HG03520 (cell line): ENCODE data around the gene PAFAH1B2.
"Not testable (repeated sequence)": the region's sequence is repeated elsewhere in the genome, so short reads cannot be mapped to it uniquely, and the experiment has no call there.

Experiments used
- ATAC-seq: cut with Tn5 transposase; IDR thresholded peaks from one replicate; pipeline ENCODE4 v1.9.1; 2021; ENCODE audit warnings: mild to moderate bottlenecking, moderate library complexity; ENCODE audit not compliant: unreplicated experiment

The PAFAH1B2 gene, protein sequence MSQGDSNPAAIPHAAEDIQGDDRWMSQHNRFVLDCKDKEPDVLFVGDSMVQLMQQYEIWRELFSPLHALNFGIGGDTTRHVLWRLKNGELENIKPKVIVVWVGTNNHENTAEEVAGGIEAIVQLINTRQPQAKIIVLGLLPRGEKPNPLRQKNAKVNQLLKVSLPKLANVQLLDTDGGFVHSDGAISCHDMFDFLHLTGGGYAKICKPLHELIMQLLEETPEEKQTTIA

GRCh38 chr11:117143871-117144476 lies at the start of gene PAFAH1B2:
Gene PAFAH1B2, plus strand, starts transcription at chr11:117144287. Its CDS starts 8,161 bp downstream, at chr11:117152448.
- peak; percentile 98 for ATAC-seq

DNA sequence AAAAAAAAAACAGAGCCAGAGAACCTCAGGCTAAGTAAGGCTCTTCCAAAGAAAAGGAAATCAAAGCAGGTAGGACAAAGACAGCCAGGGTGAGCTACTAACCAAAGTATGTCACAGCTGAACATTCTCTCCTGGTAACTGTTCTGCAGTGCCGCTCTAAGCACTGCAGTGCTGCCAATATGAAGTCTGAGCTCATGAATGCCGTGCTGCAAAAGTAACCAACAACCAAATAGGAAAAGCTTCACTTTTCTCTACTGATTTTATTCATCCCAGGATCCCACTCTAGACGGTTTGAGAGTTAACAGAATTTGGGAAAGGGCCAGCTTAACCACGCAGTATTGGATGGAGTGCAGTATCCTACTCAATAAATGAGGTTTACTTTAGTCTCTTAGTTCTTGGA lies 49.3 kb upstream of the PAFAH1B2 start:
- ATAC-seq = no peak

GRCh38 chr11:117095284-117096161 lies 48.6 kb upstream of the PAFAH1B2 start:
- ATAC-seq = no peak

GRCh38 chr11:117096201-117096991 lies 47.7 kb upstream of the PAFAH1B2 start:
- peak; percentile 33 for ATAC-seq

GRCh38 chr11:117097014-117097388 lies 47.1 kb upstream of the PAFAH1B2 start:
- ATAC-seq = no peak

- peak; percentile 11 for ATAC-seq
These were observed 46.5 kb upstream of the PAFAH1B2 start for GRCh38 chr11:117097389-117098268.

- peak; percentile 68 for ATAC-seq
These were observed 45.5 kb upstream of the PAFAH1B2 start, which contains the start of gene SIK3 for GRCh38 chr11:117098269-117099232. Gene SIK3, minus strand, starts transcription at chr11:117098428. Its CDS starts 13 bp downstream, at chr11:117098415.

- no peak for ATAC-seq
These were observed 44.4 kb upstream of the PAFAH1B2 start for GRCh38 chr11:117099696-117100095.

DNA sequence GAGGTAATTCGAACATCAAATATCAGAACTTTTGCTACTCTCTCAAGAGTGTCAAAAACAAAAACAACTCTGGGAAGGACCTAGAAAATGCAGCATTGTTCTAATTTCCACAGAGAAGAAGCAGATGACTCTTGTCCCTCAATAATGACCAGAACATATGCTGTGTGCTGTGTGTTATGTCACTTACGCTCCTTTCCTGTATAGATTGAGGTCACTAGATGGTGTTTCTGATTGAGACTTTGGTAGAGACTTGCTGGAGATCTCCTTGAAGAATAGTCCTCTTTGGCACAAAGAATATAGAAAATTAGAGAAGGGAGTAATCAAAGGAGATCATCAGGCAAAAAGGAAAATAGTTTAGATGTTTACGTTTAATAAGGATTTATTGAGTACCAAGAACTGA lies 43.5 kb upstream of the PAFAH1B2 start:
- ATAC-seq = no peak

DNA sequence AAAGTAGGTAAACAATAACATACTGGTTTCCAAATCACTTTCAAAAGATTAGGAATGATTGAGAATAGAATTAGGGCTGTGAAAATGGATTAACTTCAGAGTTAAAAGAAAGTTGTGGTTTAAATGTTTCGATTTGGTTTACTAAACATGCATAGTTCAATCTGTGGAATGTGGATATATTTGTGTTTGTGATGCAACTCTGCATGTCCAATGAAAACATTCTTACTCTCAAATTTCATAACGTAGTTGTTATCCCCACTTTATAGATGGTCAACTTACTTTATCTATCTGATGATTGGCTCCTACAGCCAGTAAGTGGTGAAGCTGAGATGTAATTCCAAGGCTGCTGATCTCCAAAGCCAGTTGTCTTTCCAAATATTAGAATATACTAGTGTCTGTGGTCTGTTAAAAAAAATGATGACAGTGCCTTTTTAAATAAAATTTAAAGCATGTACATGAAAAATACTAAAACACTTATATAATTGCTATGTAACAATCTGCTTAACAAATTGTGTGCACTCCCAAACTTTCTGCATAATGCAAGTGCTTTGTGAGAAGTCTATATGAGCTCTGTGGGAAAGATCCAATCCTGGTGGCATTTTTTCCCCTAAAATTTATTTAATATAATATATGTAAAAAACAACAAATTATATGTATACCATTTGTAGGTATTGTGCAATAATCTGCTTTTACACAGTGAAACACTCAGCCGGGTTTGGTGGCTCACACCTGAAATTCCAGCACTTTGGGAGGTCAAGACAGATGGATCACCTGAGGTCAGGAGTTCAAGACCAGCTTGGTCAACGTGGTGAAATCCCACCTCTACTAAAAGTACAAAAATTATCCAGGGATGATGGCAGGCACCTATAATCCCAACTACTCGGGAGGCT lies 36.1 kb upstream of the PAFAH1B2 start:
- ATAC-seq = no peak

GRCh38 chr11:117110294-117110950 lies 33.7 kb upstream of the PAFAH1B2 start:
- no peak for ATAC-seq

GRCh38 chr11:117112497-117112896 lies 31.6 kb upstream of the PAFAH1B2 start:
- ATAC-seq = not testable (repeated sequence)

- not testable (repeated sequence) for ATAC-seq
These were observed 31.1 kb upstream of the PAFAH1B2 start for GRCh38 chr11:117112939-117113338.

- no peak for ATAC-seq
These were observed 26.4 kb upstream of the PAFAH1B2 start for GRCh38 chr11:117117681-117118080.

- ATAC-seq = no peak
These were observed 22.9 kb upstream of the PAFAH1B2 start for GRCh38 chr11:117121176-117121575.

- no peak for ATAC-seq
These were observed 21.5 kb upstream of the PAFAH1B2 start for GRCh38 chr11:117122556-117122955.
